ENCODE results near the gene SRBD1. TPM values are rescaled to one million over a fixed set of nuclear protein-coding genes. Genes with fewer than 3 reads are reported as not detected.

SRBD1 gene
- total RNA-seq, 1 experiment from 2014 or later: 14.4 TPM

- H3K27ac Mint-ChIP-seq (ENCODE audit: unreplicated experiment): no peak overlapping the region
- peaks cover 14% of the 10 kb centered on the region for H3K4me1 Mint-ChIP-seq (ENCODE audit: low read depth, unreplicated experiment)
- CTCF ChIA-PET: no interaction called here
- no peak for TF ChIP-seq CTCF (IDR thresholded peaks at IDR 0.05; ENCODE audit: unreplicated experiment)
- no peak for DNase-seq
- no TSS peak for BruUV-seq (replicated peaks)
- no peaks in the 10 kb centered on the region for H3K9me3 Mint-ChIP-seq (ENCODE audit: low read depth, unreplicated experiment)
- H3K27me3 Mint-ChIP-seq (ENCODE audit: unreplicated experiment): no peaks in the 10 kb centered on the region
- H3K36me3 Mint-ChIP-seq (ENCODE audit: insufficient read depth, unreplicated experiment): no peaks in the 10 kb centered on the region
- intact Hi-C loops (cut with micrococcal nuclease; ENCODE audit: unreplicated experiment): no loop called here
- H3K4me3 Mint-ChIP-seq (ENCODE audit: low read depth, unreplicated experiment): no peak overlapping the region
These were observed 240.7 kb downstream of the SRBD1 start for GRCh38 chr2:45370369-45370768.

DNA sequence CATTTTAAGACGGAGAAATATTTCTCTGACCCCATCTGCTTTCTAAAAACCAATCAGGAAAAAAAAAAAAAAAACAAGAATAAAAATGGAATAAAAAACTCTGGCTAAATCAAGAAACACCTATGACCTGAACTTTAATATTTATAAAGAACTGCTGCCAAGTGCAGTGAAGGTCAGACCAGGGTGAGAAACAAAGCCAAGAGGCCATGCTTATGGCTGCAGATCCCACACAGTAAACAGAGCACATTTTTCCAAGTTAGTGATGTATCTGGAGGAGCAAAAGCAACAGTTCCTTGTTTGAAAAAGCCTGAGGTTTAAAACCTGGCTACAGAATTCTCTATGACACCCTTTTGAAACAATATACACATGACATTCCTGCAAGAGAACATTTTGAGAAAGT, 242.3 kb downstream of the SRBD1 start:
- BruUV-seq (replicated peaks): no TSS peak
- no peak for DNase-seq

DNA sequence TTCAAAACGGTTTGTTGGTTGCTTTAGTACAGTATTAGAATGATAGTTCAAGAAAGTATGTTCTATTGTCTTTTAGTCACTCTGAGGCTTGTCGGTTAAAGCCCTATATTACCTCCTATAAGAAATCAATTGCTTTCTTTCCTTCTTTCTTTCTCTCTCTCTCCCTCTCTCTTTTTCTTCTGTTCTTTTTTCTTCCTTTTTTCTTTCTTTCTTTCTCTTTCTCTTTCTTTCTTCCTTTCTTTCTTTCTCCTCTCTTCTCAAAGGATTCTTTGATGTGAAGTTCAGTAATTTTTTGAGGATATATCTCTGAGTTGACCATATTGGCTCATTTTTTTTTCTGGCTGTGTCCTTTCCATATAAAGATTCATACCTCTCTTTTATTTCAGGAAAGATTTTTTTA, 249.4 kb downstream of the SRBD1 start:
- CTCF ChIA-PET: no interaction called here
- peaks cover 2% of the 10 kb centered on the region for H3K9me3 Mint-ChIP-seq (ENCODE audit: low read depth, unreplicated experiment)

More for the DNA sequence above, 242.3 kb downstream of the SRBD1 start:
- CTCF ChIA-PET: no interaction called here
- Mint-ChIP-seq H3K27me3 (ENCODE audit: unreplicated experiment) (no peaks in the 10 kb centered on the region), H3K27ac (ENCODE audit: unreplicated experiment) (no peak overlapping the region), H3K4me3 (ENCODE audit: low read depth, unreplicated experiment) (no peak overlapping the region), H3K36me3 (ENCODE audit: insufficient read depth, unreplicated experiment) (no peaks in the 10 kb centered on the region), H3K4me1 (ENCODE audit: low read depth, unreplicated experiment) (peaks cover 9% of the 10 kb centered on the region), H3K9me3 (ENCODE audit: low read depth, unreplicated experiment) (no peaks in the 10 kb centered on the region)
- TF ChIP-seq CTCF (IDR thresholded peaks at IDR 0.05; ENCODE audit: unreplicated experiment): no peak
- intact Hi-C loops (cut with micrococcal nuclease; ENCODE audit: unreplicated experiment): no loop called here

GRCh38 chr2:45354776-45355175, 256.3 kb downstream of the SRBD1 start:
- H3K9me3 Mint-ChIP-seq (ENCODE audit: low read depth, unreplicated experiment): peaks cover 4% of the 10 kb centered on the region
- peaks cover 12% of the 10 kb centered on the region for H3K4me1 Mint-ChIP-seq (ENCODE audit: low read depth, unreplicated experiment)
- intact Hi-C loops (cut with micrococcal nuclease; ENCODE audit: unreplicated experiment): no loop called here
- BruUV-seq (replicated peaks): no TSS peak
- CTCF ChIA-PET: interaction anchor here (1.5 kb wide), 1 partner anchor 23 kb away, joined by 4 read pairs; no protein-coding TSS in a partner anchor
- H3K27ac Mint-ChIP-seq (ENCODE audit: unreplicated experiment): no peak overlapping the region
- no peak overlapping the region for H3K4me3 Mint-ChIP-seq (ENCODE audit: low read depth, unreplicated experiment)
- TF ChIP-seq CTCF (IDR thresholded peaks at IDR 0.05; ENCODE audit: unreplicated experiment): no peak
- no peaks in the 10 kb centered on the region for H3K36me3 Mint-ChIP-seq (ENCODE audit: insufficient read depth, unreplicated experiment)
- no peaks in the 10 kb centered on the region for H3K27me3 Mint-ChIP-seq (ENCODE audit: unreplicated experiment)
- DNase-seq: no peak

More for the DNA sequence above, 249.4 kb downstream of the SRBD1 start:
- Mint-ChIP-seq H3K27ac (ENCODE audit: unreplicated experiment) (no peak overlapping the region), H3K4me3 (ENCODE audit: low read depth, unreplicated experiment) (no peak overlapping the region), H3K27me3 (ENCODE audit: unreplicated experiment) (no peaks in the 10 kb centered on the region), H3K4me1 (ENCODE audit: low read depth, unreplicated experiment) (no peaks in the 10 kb centered on the region), H3K36me3 (ENCODE audit: insufficient read depth, unreplicated experiment) (no peaks in the 10 kb centered on the region)
- no TSS peak for BruUV-seq (replicated peaks)
- DNase-seq: no peak
- no peak for TF ChIP-seq CTCF (IDR thresholded peaks at IDR 0.05; ENCODE audit: unreplicated experiment)
- intact Hi-C loops (cut with micrococcal nuclease; ENCODE audit: unreplicated experiment): no loop called here
